ENCODE measurements around the gene HPX.

Gene HPX

GRCh38 chr11:6440906-6441358, at the start of gene HPX:
Gene HPX, minus strand, starts transcription at chr11:6440987. Its CDS starts 24 bp downstream, at chr11:6440963.
- DNase-seq (ENCODE audit: low read depth), result no peak

- DNase-seq (ENCODE audit: low read depth), result no peak
Observed at GRCh38 chr11:6489306-6489705, 48.5 kb upstream of the HPX start.

- DNase-seq (ENCODE audit: low read depth), result no peak
Observed at GRCh38 chr11:6488821-6489220, 48.0 kb upstream of the HPX start.

- DNase-seq (ENCODE audit: low read depth), result no peak
Observed at GRCh38 chr11:6488342-6488741, 47.6 kb upstream of the HPX start.

- no peak for DNase-seq (ENCODE audit: low read depth)
Observed at GRCh38 chr11:6486938-6487337, 46.2 kb upstream of the HPX start.

GRCh38 chr11:6486256-6486655, 45.5 kb upstream of the HPX start:
- no peak for DNase-seq (ENCODE audit: low read depth)

GRCh38 chr11:6485661-6486060, 44.9 kb upstream of the HPX start:
- no peak for DNase-seq (ENCODE audit: low read depth)

- DNase-seq (ENCODE audit: low read depth), result no peak
Observed at GRCh38 chr11:6483015-6483414, 42.2 kb upstream of the HPX start.

GRCh38 chr11:6482441-6482840, 41.7 kb upstream of the HPX start:
- DNase-seq (ENCODE audit: low read depth), result no peak

- no peak for DNase-seq (ENCODE audit: low read depth)
Observed at GRCh38 chr11:6481924-6482275, 41.1 kb upstream of the HPX start.

GRCh38 chr11:6481012-6481923, 40.5 kb upstream of the HPX start, which contains the start of the genes ARFIP2 and TIMM10B:
Gene ARFIP2, minus strand, starts transcription at chr11:6481331. Its CDS starts 910 bp downstream, at chr11:6480421.
Gene TIMM10B, plus strand, starts transcription at chr11:6481501. Its CDS starts 16 bp downstream, at chr11:6481517.
- peak; percentile 92 for DNase-seq (ENCODE audit: low read depth)

- no peak for DNase-seq (ENCODE audit: low read depth)
Observed at GRCh38 chr11:6480299-6480914, 39.6 kb upstream of the HPX start.

GRCh38 chr11:6476571-6476970, 35.8 kb upstream of the HPX start:
- DNase-seq (ENCODE audit: low read depth), result no peak

- no peak for DNase-seq (ENCODE audit: low read depth)
Observed at GRCh38 chr11:6475936-6476335, 35.1 kb upstream of the HPX start.

GRCh38 chr11:6474806-6475500, 34.2 kb upstream of the HPX start:
- DNase-seq (ENCODE audit: low read depth), result no peak

- DNase-seq (ENCODE audit: low read depth), result no peak
Observed at GRCh38 chr11:6474413-6474792, 33.6 kb upstream of the HPX start.

- peak; percentile 82 for DNase-seq (ENCODE audit: low read depth)
Observed at GRCh38 chr11:6473451-6474412, 32.9 kb upstream of the HPX start, which contains the start of gene TRIM3. Gene TRIM3, minus strand, starts transcription at chr11:6473941. Its CDS starts 8,246 bp downstream, at chr11:6465695.

- DNase-seq (ENCODE audit: low read depth), result no peak
Observed at GRCh38 chr11:6472934-6473333, 32.1 kb upstream of the HPX start.

GRCh38 chr11:6469599-6469998, 28.8 kb upstream of the HPX start:
- DNase-seq (ENCODE audit: low read depth), result no peak

- peak; percentile 79 for DNase-seq (ENCODE audit: low read depth)
Observed at GRCh38 chr11:6468712-6469495, 28.1 kb upstream of the HPX start.

GRCh38 chr11:6459099-6459450, 18.3 kb upstream of the HPX start:
- no peak for DNase-seq (ENCODE audit: low read depth)
